Fibroblast of the conjunctiva (primary cell): Measurements from ENCODE around the gene PDE6C.
"Not testable (repeated sequence)": the region's sequence is repeated elsewhere in the genome, so short reads cannot be mapped to it uniquely, and the experiment has no call there.

Experiments used
- DNase-seq: peaks from one replicate; pipeline ENCODE4 v3.0.0-alpha.2; 2010; ENCODE audit warnings: low read depth

Gene PDE6C

GRCh38 chr10:93630625-93631557, 18.6 kb downstream of the PDE6C start:
- DNase-seq = no peak

- DNase-seq = no peak
These were observed 27.5 kb downstream of the PDE6C start for GRCh38 chr10:93639791-93640190.

GRCh38 chr10:93652857-93653256, 40.5 kb downstream of the PDE6C start:
- DNase-seq = no peak

GRCh38 chr10:93654201-93654600, 41.9 kb downstream of the PDE6C start:
- DNase-seq = no peak

- no peak for DNase-seq
These were observed 43.8 kb downstream of the PDE6C start for GRCh38 chr10:93656155-93656554.

- DNase-seq = no peak
These were observed 45.4 kb downstream of the PDE6C start for GRCh38 chr10:93657757-93658156.

- DNase-seq = no peak
These were observed 53.7 kb downstream of the PDE6C start for GRCh38 chr10:93666030-93666429.

GRCh38 chr10:93667795-93668194, 55.5 kb downstream of the PDE6C start:
- no peak for DNase-seq

GRCh38 chr10:93670372-93670771, 58.0 kb downstream of the PDE6C start:
- DNase-seq = no peak

- no peak for DNase-seq
These were observed 58.7 kb downstream of the PDE6C start for GRCh38 chr10:93671042-93671441.

GRCh38 chr10:93672022-93672678, 59.8 kb downstream of the PDE6C start:
- no peak for DNase-seq

GRCh38 chr10:93672890-93673289, 60.6 kb downstream of the PDE6C start:
- no peak for DNase-seq

GRCh38 chr10:93673791-93674190, 61.5 kb downstream of the PDE6C start:
- DNase-seq = no peak

GRCh38 chr10:93678386-93678785, 66.0 kb downstream of the PDE6C start:
- DNase-seq = no peak

- DNase-seq = no peak
These were observed 66.7 kb downstream of the PDE6C start for GRCh38 chr10:93678805-93679587.

GRCh38 chr10:93680412-93681047, 68.2 kb downstream of the PDE6C start:
- peak; percentile 12 for DNase-seq

GRCh38 chr10:93687737-93688136, 75.4 kb downstream of the PDE6C start:
- DNase-seq = no peak

- no peak for DNase-seq
These were observed 83.4 kb downstream of the PDE6C start for GRCh38 chr10:93695740-93696139.

GRCh38 chr10:93696582-93696981, 84.2 kb downstream of the PDE6C start:
- not testable (repeated sequence) for DNase-seq

- no peak for DNase-seq
These were observed 84.9 kb downstream of the PDE6C start for GRCh38 chr10:93697207-93697606.

GRCh38 chr10:93701866-93702209, 89.5 kb downstream of the PDE6C start:
- peak; percentile 28 for DNase-seq
